Measurements from ENCODE around the gene ZNF432. TPM values are rescaled to one million over a fixed set of nuclear protein-coding genes. Genes with fewer than 3 reads are reported as not detected.
"Not testable (repeated sequence)": the region's sequence is repeated elsewhere in the genome, so short reads cannot be mapped to it uniquely, and the experiment has no call there.

ZNF432 gene
- total RNA-seq, result 1 to 10 TPM; 5.4 to 8.6 TPM

- Histone ChIP-seq H3K9me3 (peaks cover 0 to 30% of the 10 kb centered on the region in 2 donors), H3K36me3 (peaks cover 7% of the 10 kb centered on the region), H3K27ac (peak within 1 kb of the TSS; percentile 91 to 97), H3K4me3 (peak within 1 kb of the TSS; percentile 67 to 76), H3K4me1 (peaks cover 0 to 5% of the 10 kb centered on the region in 2 donors), H3K27me3 (no peaks in the 10 kb centered on the region)
- TF ChIP-seq, protein P1, sequence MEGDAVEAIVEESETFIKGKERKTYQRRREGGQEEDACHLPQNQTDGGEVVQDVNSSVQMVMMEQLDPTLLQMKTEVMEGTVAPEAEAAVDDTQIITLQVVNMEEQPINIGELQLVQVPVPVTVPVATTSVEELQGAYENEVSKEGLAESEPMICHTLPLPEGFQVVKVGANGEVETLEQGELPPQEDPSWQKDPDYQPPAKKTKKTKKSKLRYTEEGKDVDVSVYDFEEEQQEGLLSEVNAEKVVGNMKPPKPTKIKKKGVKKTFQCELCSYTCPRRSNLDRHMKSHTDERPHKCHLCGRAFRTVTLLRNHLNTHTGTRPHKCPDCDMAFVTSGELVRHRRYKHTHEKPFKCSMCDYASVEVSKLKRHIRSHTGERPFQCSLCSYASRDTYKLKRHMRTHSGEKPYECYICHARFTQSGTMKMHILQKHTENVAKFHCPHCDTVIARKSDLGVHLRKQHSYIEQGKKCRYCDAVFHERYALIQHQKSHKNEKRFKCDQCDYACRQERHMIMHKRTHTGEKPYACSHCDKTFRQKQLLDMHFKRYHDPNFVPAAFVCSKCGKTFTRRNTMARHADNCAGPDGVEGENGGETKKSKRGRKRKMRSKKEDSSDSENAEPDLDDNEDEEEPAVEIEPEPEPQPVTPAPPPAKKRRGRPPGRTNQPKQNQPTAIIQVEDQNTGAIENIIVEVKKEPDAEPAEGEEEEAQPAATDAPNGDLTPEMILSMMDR (IDR thresholded peaks at IDR 0.05), result no peak
- DNase-seq (ENCODE audit: low spot score), result peak; percentile 97
These were observed at the start of gene ZNF432 for GRCh38 chr19:52048555-52049501. Gene ZNF432, minus strand, starts transcription at chr19:52048838. Its CDS starts 1,970 bp downstream, at chr19:52046868.

- not testable (repeated sequence) for H3K4me3 ChIP-seq; DNase-seq (ENCODE audit: low spot score); H3K36me3 ChIP-seq; H3K27ac ChIP-seq; H3K27me3 ChIP-seq
- Histone ChIP-seq H3K9me3 (peaks cover 0 to 19% of the 10 kb centered on the region in 2 donors), H3K4me1 (peaks cover 0 to 17% of the 10 kb centered on the region in 2 donors)
These were observed 47.8 kb upstream of the ZNF432 start for GRCh38 chr19:52096416-52096815.

DNA sequence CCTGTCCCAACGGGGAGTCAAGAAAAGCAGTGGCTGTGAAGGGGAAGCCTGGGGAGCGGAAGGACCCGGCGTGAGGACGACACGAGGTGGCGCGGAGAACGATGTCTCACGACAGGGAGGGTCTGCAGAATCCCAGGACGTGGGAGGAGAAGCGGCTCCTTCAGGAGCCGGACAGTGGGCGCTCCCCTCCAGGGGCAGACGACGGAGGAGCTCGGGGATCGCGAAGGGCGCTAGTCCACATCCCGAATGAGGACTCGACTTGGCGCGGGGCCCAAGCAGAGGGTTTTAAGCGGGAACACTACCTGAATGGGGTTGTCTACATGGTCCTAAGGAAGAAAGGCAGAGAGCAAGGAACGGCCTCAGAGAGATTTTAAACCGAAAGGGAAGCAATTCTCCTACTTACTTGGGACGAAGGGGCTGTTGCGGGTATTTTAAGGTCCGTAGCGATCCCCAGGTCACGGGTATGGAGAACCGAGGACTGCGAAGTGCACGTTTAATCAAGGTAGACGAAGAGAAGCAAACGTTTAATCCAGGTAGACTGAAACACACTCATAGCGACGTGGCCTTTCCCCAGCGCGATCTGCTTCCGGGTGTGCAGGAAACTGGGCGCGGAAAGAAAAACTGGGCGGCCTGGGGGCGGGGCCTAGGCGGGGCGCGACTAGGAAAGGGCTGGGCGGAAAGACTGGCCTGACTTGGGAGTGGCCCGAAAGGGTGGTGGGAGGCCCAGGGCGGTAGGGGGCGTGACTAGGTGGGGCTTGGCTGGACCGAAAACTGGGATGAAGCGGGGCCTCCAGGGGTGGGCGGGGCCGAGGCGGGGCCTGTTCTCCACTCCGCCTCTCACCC, 46.8 kb upstream of the ZNF432 start, which contains the start of gene ZNF841:
Gene ZNF841, minus strand, starts transcription at position 594 of the 843 bp plus-strand sequence. CDS start 10,964 bp downstream, outside the sequence.
- peak; percentile 94 for DNase-seq (ENCODE audit: low spot score)
- TF ChIP-seq, protein P1 (IDR thresholded peaks at IDR 0.05), result no peak
- Histone ChIP-seq H3K36me3 (no peaks in the 10 kb centered on the region), H3K9me3 (peaks cover 0 to 19% of the 10 kb centered on the region in 2 donors), H3K4me1 (peaks cover 0 to 17% of the 10 kb centered on the region in 2 donors), H3K27me3 (no peaks in the 10 kb centered on the region), H3K27ac (peak within 1 kb of the TSS; percentile 58 to 64), H3K4me3 (peak within 1 kb of the TSS; percentile 73 to 88)

- Histone ChIP-seq H3K27me3 (no peaks in the 10 kb centered on the region), H3K9me3 (peaks cover 0 to 19% of the 10 kb centered on the region in 2 donors), H3K4me3 (peak overlapping the region; percentile 73 to 88), H3K4me1 (peaks cover 0 to 17% of the 10 kb centered on the region in 2 donors), H3K36me3 (no peaks in the 10 kb centered on the region), H3K27ac (peak overlapping the region in 1 of 2 donors; percentile 58)
- DNase-seq (ENCODE audit: low spot score), result no peak
- TF ChIP-seq, protein P1 (IDR thresholded peaks at IDR 0.05), result no peak
These were observed 46.0 kb upstream of the ZNF432 start for GRCh38 chr19:52094526-52095130.

- H3K27me3 ChIP-seq, result no peaks in the 10 kb centered on the region
- H3K9me3 ChIP-seq, result no peaks in the 10 kb centered on the region
- no peak overlapping the region for H3K4me3 ChIP-seq
- H3K4me1 ChIP-seq, result no peaks in the 10 kb centered on the region
- TF ChIP-seq, protein P1 (IDR thresholded peaks at IDR 0.05), result no peak
- DNase-seq (ENCODE audit: low spot score), result no peak
- peaks cover 59% of the 10 kb centered on the region for H3K36me3 ChIP-seq
- H3K27ac ChIP-seq, result no peak overlapping the region
These were observed 37.8 kb upstream of the ZNF432 start for GRCh38 chr19:52086481-52086880.

All from right atrium auricular region (tissue), 2 donors.